GM12873 (cell line): ENCODE results near the gene TMED6.

ENCODE experiments used
- CTCF ChIP-seq: IDR thresholded peaks from 2 replicates; pipeline ENCODE4 v1.5.1; 2012; ENCODE audit warnings: low read depth, mild to moderate bottlenecking, moderate library complexity, low read length, control low read depth; ENCODE audit not compliant: insufficient read depth; ENCODE audit errors: missing control alignments

Gene TMED6

GRCh38 chr16:69294051-69294450 is 57.5 kb downstream of the TMED6 start:
- no peak for TF ChIP-seq CTCF

- TF ChIP-seq CTCF = no peak
These were observed 58.2 kb downstream of the TMED6 start for GRCh38 chr16:69293401-69293800.
